GM18505 (cell line): ENCODE results near the gene PRDM4.

Experiments
- ATAC-seq: cut with Tn5 transposase; IDR thresholded peaks from one replicate; pipeline ENCODE4 v1.9.1; 2021; ENCODE audit not compliant: unreplicated experiment
- POLR2A ChIP-seq: IDR thresholded peaks from 4 replicates; pipeline ENCODE4 v1.6.1; 2011; ENCODE audit warnings: borderline replicate concordance; ENCODE audit not compliant: insufficient read depth, insufficient read length; ENCODE audit errors: extremely low read depth

Gene PRDM4

GRCh38 chr12:107684029-107684795 is 76.7 kb downstream of the PRDM4 start:
- TF ChIP-seq POLR2A: no peak
- no peak for ATAC-seq
